ENCODE measurements around the gene SNX25.

- TF ChIP-seq CTCF (IDR thresholded peaks at IDR 0.05) (no peak), POLR2A (IDR thresholded peaks at IDR 0.05) (no peak)
Measured at GRCh38 chr4:185287031-185287430, 77.6 kb downstream of the SNX25 start.

Data from Peyer's patch (tissue), 4 donors.